K562 (cell line): ENCODE data around the gene ABHD12. TPM values are rescaled to one million over a fixed set of nuclear protein-coding genes. Genes with fewer than 3 reads are reported as not detected.

Source experiments
- ATAC-seq: fragments of 200-7000 bp; cut with Tn5 transposase; 3 replicates; pipeline ENCODE4 v1.9.1; 2020; ENCODE audit warnings: moderate library complexity
- BruUV-seq: library from RNA; stranded (reverse); fragments of 400-500 nt; replicated peaks from 2 replicates; lab custom pipeline; 2021; lab: Mats Ljungman, UMichigan
- CTCF ChIA-PET: fragments of 300-600 bp; formaldehyde crosslinking; extraction: SDS; loops from one replicate; lab custom pipeline; 2021; ENCODE audit warnings: low intra/inter-chr PET ratio; lab: Yijun Ruan, JAX
- POLR2A ChIA-PET: fragments of 300-600, 350-650 bp; sonication (Branson Sonifier 250); formaldehyde crosslinking; extraction: SDS; loops from one replicate; lab custom pipeline; 2021; ENCODE audit warnings: antibody characterized with exemption, inconsistent platforms; lab: Yijun Ruan, JAX
- DNase-seq, 4 experiments: peaks; one replicate each; pipeline versions ENCODE4 v3.0.0 to v3.0.0-alpha.2; 2011 to 2018; ENCODE audit warnings: low spot score in 3 of 4, mixed read lengths in 3 of 4; ENCODE audit errors: extremely low read depth in 1 of 4
- FAIRE-seq: peaks from 2 replicates; lab custom pipeline; 2011; peaks lifted over from hg19 to GRCh38; lab: Jason Lieb, UNC
- H2AFZ ChIP-seq: 2 replicates; pipeline ENCODE4 v1.6.0; 2011; ENCODE audit warnings: low read depth, low read length, control low read depth, inconsistent platforms
- H3K27ac ChIP-seq: fragments of 200-600 bp; 3 replicates; pipeline ENCODE4 v1.8.0; 2011; ENCODE audit warnings: low read depth, mild to moderate bottlenecking, control low read depth, inconsistent platforms, low read length, moderate library complexity, mixed read lengths; ENCODE audit errors: extremely low read depth
- H3K27me3 ChIP-seq, 2 experiments: fragments of 300-600 bp in 1 of 2; 2 replicates in 1 of 2; 3 replicates in 1 of 2; pipeline versions ENCODE4 v1.6.0 to v1.8.0; 2011; ENCODE audit warnings: inconsistent platforms in 2 of 2, low read length in 2 of 2, mild to moderate bottlenecking in 1 of 2, mixed read lengths in 1 of 2, moderate library complexity in 1 of 2; ENCODE audit not compliant: control insufficient read depth in 2 of 2, insufficient read depth in 2 of 2
- H3K36me3 ChIP-seq: fragments of 300-600 bp; 3 replicates; pipeline ENCODE4 v1.8.0; 2011; ENCODE audit warnings: mild to moderate bottlenecking, low read length, inconsistent platforms; ENCODE audit not compliant: control insufficient read depth, insufficient read depth
- H3K4me1 ChIP-seq, 2 experiments: fragments of 200-600 bp in 1 of 2; replicated peaks in 1 of 2; 2 replicates in 1 of 2; 3 replicates in 1 of 2; pipeline versions ENCODE4 v1.5.1 to v1.8.0; 2011; ENCODE audit warnings: inconsistent platforms in 2 of 2, low read length in 2 of 2, mild to moderate bottlenecking in 1 of 2, mixed read lengths in 1 of 2, moderate library complexity in 1 of 2; ENCODE audit not compliant: control insufficient read depth in 2 of 2, insufficient read depth in 2 of 2
- H3K4me2 ChIP-seq: 2 replicates; pipeline ENCODE4 v1.6.1; 2011; ENCODE audit warnings: low read length, control low read depth, inconsistent platforms, mixed read lengths; ENCODE audit not compliant: insufficient read depth
- H3K4me3 ChIP-seq: fragments of 200-600 bp; sonication (generic), shearing (Covaris generic); 2 replicates; pipeline ENCODE4 v1.5.1; 2016; ENCODE audit warnings: control low read depth, inconsistent platforms
- H3K79me2 ChIP-seq: fragments of 200-600 bp; 3 replicates; pipeline ENCODE4 v1.8.0; 2011; ENCODE audit warnings: low read length, inconsistent platforms; ENCODE audit not compliant: control insufficient read depth, insufficient read depth
- H3K9ac ChIP-seq, 2 experiments: 2 replicates each; pipeline versions ENCODE4 v1.6.0 to v1.6.1; 2011; ENCODE audit warnings: low read depth in 2 of 2, low read length in 2 of 2, control low read depth in 1 of 2, inconsistent platforms in 1 of 2, mild to moderate bottlenecking in 1 of 2, mixed read lengths in 1 of 2; ENCODE audit not compliant: insufficient read depth in 1 of 2
- H3K9me1 ChIP-seq: one replicate; pipeline ENCODE4 v1.6.0; 2011; ENCODE audit warnings: inconsistent platforms, mild to moderate bottlenecking, low read length, moderate library complexity; ENCODE audit not compliant: control insufficient read depth, insufficient read depth
- H3K9me3 ChIP-seq: replicated peaks from 2 replicates; pipeline ENCODE4 v1.5.1; 2011; ENCODE audit warnings: low read depth, low read length, inconsistent platforms; ENCODE audit not compliant: control insufficient read depth, insufficient read depth
- H4K20me1 ChIP-seq: replicated peaks from 2 replicates; pipeline ENCODE4 v1.6.1; 2011; ENCODE audit warnings: low read length, inconsistent platforms, mixed read lengths; ENCODE audit not compliant: control insufficient read depth, insufficient read depth
- PTBP1 ChIP-seq: fragments of 200-400 bp; formaldehyde crosslinking; IDR thresholded peaks from 2 replicates; pipeline ENCODE4 v1.6.1; 2017; ENCODE audit warnings: low read depth, low read length
- RBM22 ChIP-seq: fragments of 200-400 bp; formaldehyde crosslinking; IDR thresholded peaks from 2 replicates; pipeline ENCODE4 v1.6.1; 2018; ENCODE audit warnings: low read length, low read depth; ENCODE audit not compliant: poor library complexity, severe bottlenecking
- ZNF263 ChIP-seq: sonication (generic); formaldehyde crosslinking; IDR thresholded peaks from 2 replicates; pipeline ENCODE4 v1.8.0; 2022; ENCODE audit warnings: mild to moderate bottlenecking, missing genetic modification reagents, borderline replicate concordance
- ZNF77 ChIP-seq: fragments of 250-450 bp; sonication (Bioruptor Pico); IDR thresholded peaks from 2 replicates; pipeline ENCODE4 v1.5.0; 2020
- WGBS: fragments of 100-300 bp; shearing (Covaris generic); methylation state at CpG from one replicate; pipeline ENCODE4 v1.1.6; 2016; ENCODE audit warnings: low coverage, mixed read lengths; ENCODE audit not compliant: insufficient coverage; ENCODE audit errors: missing lambda C conversion rate; 5-methylcytosine and 5-hydroxymethylcytosine counted together
- in situ Hi-C: fragments of 300-500 bp; cut with MboI; formaldehyde crosslinking; loops from 4 replicates; pipeline ENCODE4 v1.15.0; 2018; ENCODE audit warnings: inconsistent platforms, mixed read lengths
- intact Hi-C: fragments of 100-400 bp; cut with micrococcal nuclease; formaldehyde crosslinking; loops from 2 replicates; pipeline ENCODE4 v1.14.2; 2022
- polyA plus RNA-seq, 8 experiments: library from polyadenylated mRNA; depleted of rRNA in 4 of 8; stranded (reverse) in 5 of 8; unstranded in 3 of 8; fragments of >200 nt; fragmentation: Nextera tagmentation in 2 of 8; fragmentation: Illumina TruSeq in 1 of 8; extraction: Ambion mirVana in 2 of 8; extraction: Trizol in 1 of 8; gene quantifications; 2 replicates each; pipeline versions ENCODE4 v1.2.1 to v1.2.3, GENCODE V29; 2011 to 2014; ENCODE audit warnings: inconsistent platforms in 1 of 8, missing spikeins in 1 of 8
- total RNA-seq, 7 experiments: library from RNA; depleted of rRNA in 6 of 7; stranded (reverse); fragments of >200 nt in 6 of 7; fragmentation: Illumina TruSeq in 2 of 7; extraction: Trizol in 2 of 7; gene quantifications; 2 replicates each; pipeline versions ENCODE4 v1.2.1 to v1.2.3, GENCODE V29; 2011 to 2021; ENCODE audit warnings: low replicate concordance in 1 of 7

The ABHD12 gene
- total and polyA plus RNA-seq, 9 of the 15 experiments (the other 6 are each of a cell fraction or from before 2014, with no cell fraction given): 0.65 to 15.6 (median 9.1) TPM

GRCh38 chr20:25290646-25291431 is 99.8 kb downstream of the ABHD12 start:
- no peak overlapping the region for H3K27ac ChIP-seq
- no peak overlapping the region for H3K9ac ChIP-seq
- CTCF ChIA-PET: no interaction called here
- no peaks in the 10 kb centered on the region for H3K9me1 ChIP-seq
- no peak for ATAC-seq
- peak; percentile 3 for TF ChIP-seq RBM22
- peak; percentile 73 for TF ChIP-seq ZNF263 (CRISPR knock-in tag)
- TF ChIP-seq ZNF77 (CRISPR knock-in tag): no peak
- TF ChIP-seq PTBP1: no peak
- TF ChIP-seq, all 486 proteins: peak for 2
- FAIRE-seq (no peak), DNase-seq (no peak)
- no peak overlapping the region for H2AFZ ChIP-seq
- intact Hi-C loops (loop anchor here (10.0 kb wide), 1 partner anchor 296 kb away; the partner anchor contains the start of gene APMAP), in situ Hi-C loops (no loop called here)
- peaks cover 0 to 11% of the 10 kb centered on the region in 2 experiments; a peak in 2 of 5 replicates for H3K4me1 ChIP-seq
- POLR2A ChIA-PET: interaction anchor here (1.3 kb wide), 1 partner anchor 9 kb away, joined by 7 read pairs; no protein-coding TSS in a partner anchor
- no peak overlapping the region for H3K4me3 ChIP-seq
- no TSS peak for BruUV-seq
- no peaks in the 10 kb centered on the region for H3K9me3 ChIP-seq
- no peaks in the 10 kb centered on the region for H3K79me2 ChIP-seq
- no peaks in the 10 kb centered on the region for H4K20me1 ChIP-seq
- no peaks in the 10 kb centered on the region for H3K27me3 ChIP-seq
- H3K4me2 ChIP-seq: no peak overlapping the region
- 88% methylated on average over 5 of the region's 22 CpGs for WGBS
- H3K36me3 ChIP-seq: peaks cover 5% of the 10 kb centered on the region; the same call in 2 of the 3 replicates
